GM12892 (cell line): Measurements from ENCODE around the gene CTNNA3.

ENCODE experiments used
- POLR2A ChIP-seq: IDR thresholded peaks from 2 replicates; pipeline ENCODE4 v1.6.1; 2011; ENCODE audit warnings: low read depth, low read length, control low read depth
- POLR2AphosphoS5 ChIP-seq: IDR thresholded peaks from 2 replicates; pipeline ENCODE4 v1.6.1; 2011; ENCODE audit warnings: low read depth, low read length, control low read depth

- TF ChIP-seq POLR2AphosphoS5 (no peak), POLR2A (no peak)
Observed at GRCh38 chr10:67697724-67698131, 1.7 kb upstream of the CTNNA3 start.
